WTC11 (cell line): ENCODE data around the gene CCDC50.

Experiments
- AFF4 ChIP-seq: sonication (generic); formaldehyde crosslinking; IDR thresholded peaks from 2 replicates; pipeline ENCODE4 v1.8.1; 2023; ENCODE audit warnings: mild to moderate bottlenecking, missing genetic modification reagents, borderline replicate concordance
- ATF1 ChIP-seq: sonication (generic); formaldehyde crosslinking; IDR thresholded peaks from 2 replicates; pipeline ENCODE4 v1.8.1; 2023; ENCODE audit warnings: mild to moderate bottlenecking, moderate library complexity, missing genetic modification reagents
- ATF6 ChIP-seq: sonication (generic); formaldehyde crosslinking; IDR thresholded peaks from 2 replicates; pipeline ENCODE4 v1.8.1; 2023; ENCODE audit warnings: mild to moderate bottlenecking, missing genetic modification reagents
- CREB1 ChIP-seq: sonication (generic); formaldehyde crosslinking; IDR thresholded peaks from 2 replicates; pipeline ENCODE4 v1.8.0; 2023; ENCODE audit warnings: mild to moderate bottlenecking, missing genetic modification reagents
- CTCF ChIP-seq: fragments of 200-600 bp; IDR thresholded peaks from 2 replicates; pipeline ENCODE4 v1.8.0; 2022; ENCODE audit warnings: antibody characterized with exemption
- E2F4 ChIP-seq: sonication (generic); formaldehyde crosslinking; IDR thresholded peaks from 2 replicates; pipeline ENCODE4 v1.8.1; 2022; ENCODE audit warnings: low read depth, mild to moderate bottlenecking, moderate library complexity, missing genetic modification reagents, borderline replicate concordance
- GABPB1 ChIP-seq: sonication (generic); formaldehyde crosslinking; IDR thresholded peaks from 2 replicates; pipeline ENCODE4 v1.8.1; 2023; ENCODE audit warnings: mild to moderate bottlenecking, missing genetic modification reagents
- NFYB ChIP-seq: sonication (generic); formaldehyde crosslinking; conservative IDR thresholded peaks from 2 replicates; pipeline ENCODE4 v1.8.0; 2022; ENCODE audit warnings: low read depth, missing genetic modification reagents
- SP1 ChIP-seq: sonication (generic); formaldehyde crosslinking; conservative IDR thresholded peaks from 2 replicates; pipeline ENCODE4 v1.8.1; 2022; ENCODE audit warnings: missing genetic modification reagents
- TEAD1 ChIP-seq: sonication (generic); formaldehyde crosslinking; IDR thresholded peaks from 2 replicates; pipeline ENCODE4 v1.8.0; 2022; ENCODE audit warnings: mild to moderate bottlenecking, missing genetic modification reagents
- TEAD4 ChIP-seq: sonication (generic); formaldehyde crosslinking; IDR thresholded peaks from 2 replicates; pipeline ENCODE4 v1.8.0; 2022; ENCODE audit warnings: mild to moderate bottlenecking, missing genetic modification reagents
- USF2 ChIP-seq: sonication (generic); formaldehyde crosslinking; IDR thresholded peaks from 2 replicates; pipeline ENCODE4 v1.8.1; 2023; ENCODE audit warnings: mild to moderate bottlenecking, missing genetic modification reagents, moderate library complexity
- ZBTB43 ChIP-seq: sonication (generic); formaldehyde crosslinking; IDR thresholded peaks from 2 replicates; pipeline ENCODE4 v1.8.1; 2023; ENCODE audit warnings: mild to moderate bottlenecking, missing genetic modification reagents
- ZNF121 ChIP-seq: sonication (generic); formaldehyde crosslinking; IDR thresholded peaks from 2 replicates; pipeline ENCODE4 v1.8.0; 2023; ENCODE audit warnings: missing genetic modification reagents

- TF ChIP-seq USF2 (CRISPR knock-in tag) (no peak), CTCF (no peak), ATF6 (CRISPR knock-in tag) (no peak), ATF1 (CRISPR knock-in tag) (no peak), SP1 (no peak), NFYB (CRISPR knock-in tag) (no peak), TEAD4 (CRISPR knock-in tag) (no peak), E2F4 (CRISPR knock-in tag) (no peak), GABPB1 (CRISPR knock-in tag) (no peak), ZBTB43 (CRISPR knock-in tag) (no peak), TEAD1 (CRISPR knock-in tag) (no peak), AFF4 (CRISPR knock-in tag) (no peak), CREB1 (CRISPR knock-in tag) (no peak), ZNF121 (CRISPR knock-in tag) (no peak)
Measured at GRCh38 chr3:191380001-191380400, 50.8 kb downstream of the CCDC50 start.
